Erythroblast (primary cell): ENCODE data around the gene IQSEC1.

Source experiments
- DNase-seq, 2 experiments: peaks; one replicate each; lab custom pipeline; 2025; lab: John Stamatoyannopoulos, UW
- GATA1 ChIP-seq: IDR thresholded peaks from 2 replicates; pipeline ENCODE4 v1.6.1; 2011; ENCODE audit warnings: low read depth, mild to moderate bottlenecking, control low read depth, low read length, moderate library complexity
- POLR2A ChIP-seq: IDR thresholded peaks from 2 replicates; pipeline ENCODE4 v1.6.1; 2011; ENCODE audit warnings: mild to moderate bottlenecking, low read length

IQSEC1 gene

DNA sequence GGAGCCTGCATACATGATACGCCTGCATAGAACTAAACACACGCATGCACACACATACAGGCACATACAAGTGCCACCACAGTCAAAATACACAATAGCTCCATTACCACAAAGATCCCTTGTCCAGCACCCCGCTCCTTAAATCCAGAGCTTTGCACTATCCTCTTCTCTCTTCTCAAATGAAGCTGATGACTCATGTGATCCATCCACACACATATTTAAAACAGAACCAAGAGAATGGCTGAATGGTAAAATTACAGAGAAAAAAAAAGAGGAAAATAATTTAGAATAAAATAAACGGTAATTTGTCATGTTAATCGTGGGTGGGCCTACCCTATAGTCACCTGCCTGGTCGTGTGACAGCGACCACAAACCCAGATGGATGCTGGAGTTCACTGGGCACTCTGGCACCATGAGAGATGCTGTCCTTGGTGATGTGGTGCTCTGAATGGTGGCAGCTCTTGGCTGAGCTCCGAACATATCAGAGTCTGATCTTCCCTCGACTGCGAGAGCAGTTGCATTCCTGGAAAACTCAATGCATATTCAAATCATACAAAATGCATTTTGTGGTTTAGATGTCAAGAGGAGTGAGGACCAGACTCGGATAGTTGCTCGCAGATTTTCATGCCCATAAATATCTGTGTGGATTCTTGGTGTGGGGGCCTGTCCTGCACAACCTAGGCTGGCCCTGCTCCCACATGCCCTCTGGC, 8.9 kb downstream of the IQSEC1 start:
- TF ChIP-seq GATA1 (no peak), POLR2A (no peak)
- no peak for DNase-seq

DNA sequence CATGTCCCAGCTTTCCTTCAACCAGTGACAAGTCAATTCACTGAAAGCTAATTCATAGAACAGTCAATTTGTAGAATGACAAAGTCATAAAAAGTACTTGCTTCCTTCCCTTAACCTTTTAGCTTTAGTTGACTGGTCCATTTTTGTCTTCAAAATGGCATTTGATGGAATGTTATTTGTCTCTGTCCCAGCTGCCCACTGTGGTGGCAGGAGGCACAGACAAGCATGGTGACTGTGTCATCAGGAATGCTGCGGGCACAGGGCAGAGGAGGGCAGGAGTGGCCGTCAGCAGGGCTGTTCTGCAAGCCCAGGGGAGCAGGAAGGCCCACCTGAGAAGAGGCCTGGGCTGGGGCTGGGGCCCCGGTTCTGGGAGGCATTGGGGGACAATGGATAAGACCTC, 10.0 kb downstream of the IQSEC1 start:
- TF ChIP-seq POLR2A (no peak), GATA1 (no peak)
- no peak for DNase-seq

DNA sequence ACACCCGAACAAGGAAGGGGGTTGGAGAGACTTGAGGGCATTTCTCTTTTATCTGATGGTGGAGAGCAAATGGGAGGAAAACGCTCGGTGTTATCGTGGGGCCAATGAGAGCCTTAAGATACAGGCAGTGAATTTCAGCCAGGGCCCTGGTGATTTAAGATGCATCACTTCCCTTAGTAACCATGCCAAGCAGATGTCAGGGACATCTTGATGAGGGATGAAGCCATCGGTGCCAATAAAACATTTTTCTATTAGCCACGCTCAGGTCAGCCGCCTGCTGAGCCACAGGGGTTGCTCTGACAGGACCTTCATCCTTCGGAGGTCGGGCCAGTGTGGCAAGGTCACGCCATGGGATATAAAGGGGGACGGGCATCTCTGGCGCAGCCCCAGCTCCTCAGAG, 10.6 kb downstream of the IQSEC1 start:
- TF ChIP-seq GATA1 (no peak), POLR2A (no peak)
- DNase-seq = no peak

DNA sequence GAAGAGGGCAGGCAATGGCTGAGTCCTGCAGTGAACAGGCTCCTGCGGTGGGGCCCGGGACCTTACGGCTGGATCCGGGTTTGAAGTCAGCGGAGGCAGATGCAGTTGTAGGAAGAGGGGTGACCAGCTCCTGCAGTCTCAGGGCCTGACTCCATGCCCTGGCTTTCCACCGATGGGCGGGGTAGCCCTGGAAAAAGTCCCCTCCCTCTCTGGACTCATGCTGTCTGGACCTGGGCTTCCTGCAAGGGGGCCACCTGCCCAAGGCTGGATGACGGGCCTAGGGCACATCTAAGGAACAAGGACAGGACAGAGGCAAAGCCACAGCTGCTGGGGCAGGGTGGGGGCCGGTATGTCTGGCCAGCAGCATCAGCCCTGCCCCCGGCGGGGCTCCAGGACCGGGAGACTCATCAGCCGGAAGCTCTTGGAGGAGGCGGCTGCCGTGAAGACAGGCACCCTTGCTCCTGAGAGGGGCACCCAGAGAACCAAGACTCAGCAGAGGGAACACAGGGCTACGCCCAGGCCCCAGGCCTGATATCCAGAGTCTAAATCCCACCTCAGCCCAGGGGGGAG, 12.8 kb downstream of the IQSEC1 start:
- TF ChIP-seq POLR2A = no peak
- TF ChIP-seq GATA1 = no peak
- no peak for DNase-seq

DNA sequence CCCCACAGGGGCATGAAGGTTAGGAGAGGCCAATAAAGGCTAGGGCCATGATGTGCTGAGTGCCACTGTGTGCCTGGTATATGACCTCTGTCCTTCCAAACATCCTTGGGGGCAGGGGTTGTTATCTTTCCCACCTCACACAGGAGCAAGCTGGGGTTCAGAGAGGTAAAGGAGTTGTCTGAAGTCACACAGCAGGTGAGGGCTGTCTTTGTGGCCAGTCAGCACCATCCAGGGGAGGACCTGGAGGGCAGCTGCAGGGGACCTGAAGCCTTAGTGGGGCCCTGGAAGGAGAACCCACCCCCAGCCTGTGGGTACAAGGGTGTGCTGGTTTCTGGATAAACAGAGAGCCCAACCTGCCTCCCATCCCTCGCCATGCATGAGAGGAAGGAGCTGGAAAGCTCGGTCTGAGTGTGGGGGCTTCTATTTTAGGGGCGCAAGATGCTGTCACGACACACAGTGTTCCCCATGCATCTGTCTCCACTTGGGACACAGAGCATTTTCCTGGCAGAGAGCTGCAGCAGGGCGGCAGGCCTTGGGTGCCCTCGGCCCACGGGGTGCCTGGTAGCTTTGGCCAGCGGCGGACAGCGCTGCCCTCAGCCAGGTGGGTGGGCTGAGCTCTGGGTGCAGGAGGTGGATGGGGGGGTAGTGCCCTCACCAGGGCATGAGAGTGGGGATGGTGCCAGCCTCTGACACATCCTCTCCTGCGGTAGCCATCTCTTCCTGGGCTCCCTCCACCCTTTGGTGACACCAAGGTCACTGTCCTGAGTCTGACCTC, 14.7 kb downstream of the IQSEC1 start:
- no peak for DNase-seq
- no peak for TF ChIP-seq GATA1
- no peak for TF ChIP-seq POLR2A

DNA sequence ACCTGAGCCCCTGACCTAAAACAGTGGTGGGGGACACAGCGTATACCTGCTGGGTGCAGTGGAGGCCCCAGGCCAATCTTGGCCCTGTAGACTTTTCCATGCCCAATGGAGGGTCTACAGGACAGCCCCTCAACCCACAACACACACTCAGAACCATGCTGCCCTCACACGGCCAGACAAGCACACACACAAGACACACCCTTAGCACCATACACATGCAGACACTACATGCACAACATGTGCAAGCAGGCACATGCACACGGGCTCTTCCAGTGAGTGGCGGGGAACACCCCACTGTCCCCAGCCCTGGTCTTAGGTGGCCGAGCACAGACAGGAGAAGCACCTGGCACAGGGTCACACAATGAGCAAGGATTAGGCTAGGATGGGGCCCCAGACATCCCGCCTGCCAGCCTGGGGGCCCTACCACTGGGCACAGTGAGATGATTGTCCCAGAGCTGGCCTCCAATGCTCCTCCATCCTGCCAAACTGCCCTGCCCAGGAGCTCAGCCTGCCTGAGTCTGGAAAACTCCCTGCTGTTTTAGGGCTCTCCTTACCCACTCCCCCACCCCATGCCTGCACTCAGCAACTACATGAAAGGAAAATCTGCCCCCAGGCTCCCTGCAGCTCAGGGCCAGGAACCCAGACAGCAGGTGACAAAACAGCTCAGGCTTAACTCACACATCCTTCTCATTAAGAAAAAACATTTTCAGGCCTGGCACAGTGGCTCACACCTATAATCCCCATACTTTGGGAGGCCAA, 15.8 kb downstream of the IQSEC1 start:
- no peak for DNase-seq
- TF ChIP-seq GATA1 (no peak), POLR2A (no peak)

DNA sequence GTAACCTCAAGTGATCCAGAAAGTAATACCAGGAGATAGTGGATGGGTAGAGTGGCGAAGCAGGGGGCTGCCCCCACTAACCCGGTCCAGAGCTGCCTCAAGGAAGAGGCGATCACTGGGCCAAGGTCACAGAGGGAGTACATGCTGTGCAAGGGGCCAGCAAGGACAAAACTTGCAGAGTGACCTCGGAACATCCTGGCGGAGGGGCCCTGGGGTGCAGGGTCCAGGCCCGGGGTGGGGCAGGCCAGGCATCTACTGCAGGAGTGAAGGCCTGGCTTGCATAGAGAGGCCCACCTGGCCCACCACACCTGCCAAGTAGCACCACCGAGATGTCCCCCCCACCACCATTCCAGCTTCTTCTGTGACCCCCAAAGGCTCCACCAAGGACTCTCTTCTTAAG, 17.6 kb downstream of the IQSEC1 start:
- TF ChIP-seq POLR2A (no peak), GATA1 (no peak)
- DNase-seq = no peak

DNA sequence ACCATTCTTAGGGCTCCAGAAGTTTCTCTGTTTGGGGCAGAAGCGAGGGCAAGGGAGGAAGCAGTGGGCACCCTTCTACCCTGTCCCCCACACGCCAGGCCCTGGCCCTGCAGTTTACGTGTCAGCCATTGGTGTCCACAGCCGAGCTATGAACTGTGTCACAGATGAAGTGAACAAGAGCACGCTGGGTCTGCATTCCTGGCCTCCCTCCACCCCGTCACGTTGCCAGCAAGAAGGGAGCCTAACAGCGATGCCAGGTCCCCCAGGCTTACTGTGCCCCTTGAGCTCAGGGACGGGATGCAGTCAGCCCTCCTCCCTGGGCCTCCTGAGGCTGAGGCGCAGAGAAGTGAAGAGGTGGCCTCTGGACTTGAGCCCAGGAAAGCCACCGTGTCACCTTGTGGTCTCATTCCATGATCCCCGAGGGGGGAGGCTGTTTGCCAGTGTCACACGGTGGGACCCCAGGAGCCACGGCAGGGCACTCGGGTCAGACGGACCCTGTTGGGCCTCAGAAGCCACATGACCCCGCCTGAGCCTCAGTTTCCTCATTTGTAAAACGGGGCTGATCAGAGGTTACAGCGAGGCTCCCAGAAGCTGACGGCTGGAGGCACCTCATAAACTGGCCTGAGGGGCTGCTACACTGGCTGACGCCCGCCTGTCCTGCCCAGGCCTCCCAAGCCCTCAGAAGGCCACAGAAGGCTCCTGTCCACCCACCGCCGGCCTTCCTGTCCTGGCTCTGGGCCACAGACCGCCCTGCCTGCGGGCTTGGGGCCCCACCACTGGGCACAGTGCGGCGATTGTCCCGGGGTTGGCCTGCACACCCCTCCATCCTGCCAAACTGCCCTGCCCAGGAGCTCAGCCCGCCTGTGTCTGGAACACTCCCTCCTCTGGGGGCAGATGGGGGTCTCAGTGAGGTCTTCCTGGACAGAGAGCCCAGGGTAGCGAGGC, 18.6 kb downstream of the IQSEC1 start:
- TF ChIP-seq POLR2A = no peak
- DNase-seq = no peak

DNA sequence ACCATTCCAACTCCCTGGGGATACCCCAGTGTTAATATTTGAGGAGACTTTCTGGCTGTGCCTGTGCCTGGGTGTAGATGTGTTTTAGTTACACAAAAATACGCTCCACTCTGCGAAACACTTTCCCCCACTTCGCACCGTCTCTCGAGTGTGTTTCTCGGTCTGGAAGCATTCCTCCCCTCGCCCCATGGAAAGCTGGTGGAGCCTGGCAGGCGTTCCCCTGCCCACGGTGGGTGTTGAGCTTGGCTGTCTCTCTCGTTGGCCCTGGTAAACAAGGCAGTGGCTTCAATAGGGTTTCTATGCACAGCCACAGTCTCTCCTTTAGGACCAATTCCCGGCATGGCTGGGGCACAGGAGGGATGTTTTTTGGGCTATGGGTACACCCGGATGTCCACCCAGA, 19.3 kb downstream of the IQSEC1 start:
- DNase-seq = no peak
- TF ChIP-seq POLR2A (no peak), GATA1 (no peak)

DNA sequence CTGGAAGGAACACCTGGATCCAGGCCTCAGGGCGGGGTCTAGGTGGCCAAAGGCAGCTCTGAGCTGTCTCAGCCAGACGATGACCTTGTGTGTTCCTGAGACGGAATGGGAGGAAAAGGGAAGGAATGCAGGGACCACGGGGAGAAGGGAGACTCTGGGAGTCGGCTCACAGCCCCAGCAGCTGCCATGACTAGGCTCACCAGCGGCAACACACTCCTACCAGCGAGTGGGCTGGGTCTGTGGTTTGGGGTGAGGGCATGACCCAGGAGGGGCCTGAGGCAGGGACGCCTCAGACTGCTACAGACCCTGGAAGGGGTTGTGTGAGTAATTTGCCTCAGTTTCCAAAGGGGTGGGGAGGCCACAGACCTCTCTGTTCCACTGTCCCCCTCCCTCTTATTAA, 19.8 kb downstream of the IQSEC1 start:
- TF ChIP-seq GATA1 (no peak), POLR2A (no peak)
- DNase-seq = no peak

DNA sequence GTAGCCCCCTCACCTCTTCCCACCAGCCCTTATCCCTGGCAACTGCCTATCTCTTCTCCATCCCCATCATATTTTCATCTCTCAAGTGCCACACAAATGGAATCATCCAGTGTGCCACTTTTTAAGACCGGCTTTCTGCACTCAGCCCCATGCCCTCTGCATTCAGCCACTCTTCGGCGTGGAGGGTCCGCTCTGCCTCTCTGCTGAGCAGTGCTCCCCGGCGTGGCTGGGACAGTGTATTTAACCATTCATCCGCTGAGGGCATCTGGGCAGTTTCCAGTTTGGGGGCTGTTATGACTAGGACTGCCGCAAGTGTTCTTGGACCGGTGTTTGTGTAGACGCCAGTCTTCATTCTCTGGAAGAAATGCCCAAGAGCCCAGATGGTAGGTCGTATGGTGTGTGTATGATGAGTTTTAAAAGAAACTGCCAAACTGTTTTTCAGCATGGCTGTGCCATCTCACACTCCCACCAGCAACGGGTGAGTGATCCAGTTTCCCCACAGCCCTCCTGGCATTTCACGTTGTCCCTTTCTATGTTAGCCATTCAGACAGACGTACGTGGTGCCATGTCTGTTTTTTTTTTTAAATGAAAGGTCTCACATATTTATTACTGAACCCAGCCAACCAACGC, 20.9 kb downstream of the IQSEC1 start:
- TF ChIP-seq POLR2A = no peak
- TF ChIP-seq GATA1 = no peak
- no peak for DNase-seq

DNA sequence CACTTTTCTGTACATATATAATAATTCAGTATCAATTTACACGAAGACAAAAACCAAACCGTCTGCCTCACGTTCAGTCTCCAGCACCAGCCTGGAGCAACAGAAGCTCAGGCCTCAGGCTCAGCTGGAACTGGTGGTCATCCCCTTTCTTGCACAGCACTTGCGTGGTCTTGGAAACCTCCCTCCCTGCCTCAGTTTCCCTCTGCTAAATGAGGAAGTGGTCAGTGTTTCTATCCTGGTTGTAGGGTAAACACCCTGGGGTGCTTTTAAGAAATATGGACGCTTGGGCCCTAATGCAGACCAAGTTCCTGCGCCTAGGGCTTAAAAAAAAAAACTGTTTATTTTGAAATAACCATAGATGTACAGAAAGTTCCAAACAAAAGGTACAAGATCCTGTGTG, 21.6 kb downstream of the IQSEC1 start:
- no peak for DNase-seq
- no peak for TF ChIP-seq POLR2A
- no peak for TF ChIP-seq GATA1
